Measurements from ENCODE around the gene SEC16B.

SEC16B gene

DNA sequence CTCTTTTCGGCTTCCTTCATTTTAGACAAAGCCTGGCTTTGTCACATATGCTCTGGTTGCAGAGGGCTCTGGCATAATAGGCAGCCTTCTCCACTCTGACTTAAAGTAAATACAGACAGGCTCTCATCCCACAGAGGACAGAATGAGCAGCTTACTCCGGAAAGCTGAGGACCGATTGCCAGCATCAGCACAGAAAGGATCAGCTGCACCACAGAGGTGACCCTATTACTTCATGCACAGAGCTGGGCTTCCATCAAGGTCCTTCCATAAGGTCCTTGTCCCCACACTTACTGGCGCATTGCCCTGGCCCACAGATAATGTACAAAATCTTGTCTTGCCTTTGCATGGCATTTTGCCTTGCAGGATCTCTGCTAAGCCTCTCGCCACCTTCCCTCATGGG, 67.6 kb downstream of the SEC16B start:
- FAIRE-seq = no peak

DNA sequence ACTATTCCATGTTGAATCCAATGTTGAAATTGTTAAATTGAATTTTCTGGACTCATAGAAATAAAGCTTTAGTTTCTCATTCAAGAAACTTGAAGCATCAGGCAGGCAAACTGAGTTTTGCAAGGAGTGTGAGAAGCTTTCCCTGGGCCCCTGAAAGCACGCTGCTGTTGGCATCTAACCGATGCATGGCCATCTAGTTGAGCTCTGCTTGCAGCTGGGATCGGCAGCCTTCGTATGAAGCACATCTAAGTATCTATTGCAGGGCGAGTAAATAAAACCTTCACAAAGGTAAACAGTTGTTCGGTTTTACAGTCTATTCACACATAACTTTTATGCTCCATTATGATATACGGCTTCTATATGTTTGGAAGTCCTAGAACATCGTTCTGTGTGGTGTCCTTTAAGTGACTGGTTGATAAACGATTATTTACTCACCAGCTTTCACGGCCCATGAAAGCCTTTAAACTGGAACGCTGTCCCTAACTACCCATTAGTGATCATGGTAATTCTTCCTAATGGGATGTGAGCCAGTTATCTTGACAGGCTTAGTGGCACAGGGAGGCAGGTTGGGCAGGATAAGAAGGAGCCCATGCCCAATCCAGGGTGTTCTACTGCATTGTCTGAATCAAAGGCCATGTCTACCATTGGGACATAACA, 71.7 kb downstream of the SEC16B start:
- no peak for FAIRE-seq

DNA sequence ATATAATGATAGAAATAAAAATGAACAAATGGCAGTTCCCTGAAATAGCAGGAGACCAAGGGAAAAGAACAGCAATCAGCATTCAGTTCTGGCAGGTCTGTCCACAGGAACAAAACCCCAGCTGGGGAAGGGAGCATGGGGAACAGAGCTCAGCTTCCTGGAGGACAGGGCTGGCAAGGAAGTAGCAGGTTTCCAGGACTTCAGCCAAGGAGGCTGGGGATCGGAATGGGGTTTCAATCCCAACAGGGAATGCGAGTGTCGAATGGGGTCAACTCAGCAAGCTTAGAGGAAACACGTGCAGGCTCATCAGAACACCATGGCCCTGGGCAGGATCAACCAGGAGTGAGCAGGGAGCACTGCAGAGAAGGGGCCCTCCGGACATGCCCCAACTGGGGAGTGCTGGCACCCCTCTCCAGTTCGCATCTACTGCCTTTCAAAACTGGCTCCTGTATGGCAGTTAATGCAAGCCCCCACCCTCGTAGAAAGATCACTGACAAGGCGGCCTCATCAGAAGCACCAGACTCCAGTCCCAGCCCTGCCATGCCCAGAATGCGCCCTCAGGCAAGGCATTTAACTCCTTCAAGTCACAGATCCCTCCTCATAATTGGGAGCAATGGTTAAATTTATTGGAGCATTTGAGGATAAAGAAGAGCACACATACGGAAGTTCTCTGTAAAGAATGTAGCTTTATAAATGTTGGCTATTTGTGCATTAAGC, 72.4 kb downstream of the SEC16B start:
- FAIRE-seq = no peak
